ENCODE data around the gene CDH26.

CDH26 gene

DNA sequence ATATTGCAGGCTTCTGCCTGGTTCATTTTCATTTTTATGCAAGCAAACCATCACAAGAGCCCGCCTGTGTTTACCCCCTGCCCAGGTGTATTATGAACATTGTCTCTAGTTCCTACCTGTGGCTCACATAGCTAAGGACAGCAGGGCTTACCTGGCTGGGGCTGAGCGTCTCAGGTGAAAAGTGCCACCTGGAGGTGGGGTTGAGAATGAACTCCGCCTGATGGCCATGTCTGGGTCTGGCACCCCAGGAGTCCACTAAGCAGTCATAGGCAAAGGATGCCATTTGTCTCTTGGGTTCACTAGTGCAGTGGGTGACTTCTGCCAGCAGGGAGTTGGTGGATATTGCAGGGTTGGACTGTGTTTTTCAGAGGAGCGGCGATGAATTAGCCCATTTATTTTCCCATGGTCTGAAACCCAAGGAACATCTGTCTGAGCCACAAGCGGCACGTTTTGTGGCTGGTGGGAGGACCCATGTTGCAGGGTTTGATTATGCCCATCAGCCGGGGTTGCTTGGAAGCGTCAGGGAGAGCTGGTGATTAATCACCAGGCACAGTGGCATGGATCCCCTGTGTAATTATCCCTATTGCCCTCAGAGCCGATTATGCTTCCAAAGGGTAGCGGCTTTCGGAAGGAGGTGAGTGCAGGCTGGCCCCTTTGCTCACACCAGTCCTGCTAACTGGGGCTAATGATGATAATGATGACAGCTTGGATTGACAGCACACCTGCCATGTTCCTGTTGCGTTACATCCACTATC lies 92.1 kb downstream of the CDH26 start:
- FAIRE-seq, result no peak

DNA sequence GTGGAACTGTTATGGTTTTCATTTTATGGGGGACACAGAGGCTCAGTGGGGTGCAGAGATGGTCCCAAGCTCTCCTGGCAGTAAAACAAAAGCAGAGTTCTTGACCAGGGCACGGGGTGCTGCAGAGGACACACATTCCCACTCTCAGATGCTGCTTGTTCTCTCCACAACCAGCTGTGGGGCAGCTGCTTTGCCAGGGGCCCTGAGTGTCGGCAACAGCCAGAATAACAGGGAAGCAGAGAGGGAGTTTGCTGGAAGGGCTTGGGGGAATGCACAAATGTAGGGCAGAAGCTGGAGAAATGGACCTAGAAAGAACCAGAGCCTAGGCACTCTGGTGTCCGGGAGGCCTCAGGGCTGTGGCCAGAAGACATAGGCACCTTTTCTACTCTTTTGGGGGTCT lies 93.7 kb downstream of the CDH26 start:
- FAIRE-seq, result no peak

DNA sequence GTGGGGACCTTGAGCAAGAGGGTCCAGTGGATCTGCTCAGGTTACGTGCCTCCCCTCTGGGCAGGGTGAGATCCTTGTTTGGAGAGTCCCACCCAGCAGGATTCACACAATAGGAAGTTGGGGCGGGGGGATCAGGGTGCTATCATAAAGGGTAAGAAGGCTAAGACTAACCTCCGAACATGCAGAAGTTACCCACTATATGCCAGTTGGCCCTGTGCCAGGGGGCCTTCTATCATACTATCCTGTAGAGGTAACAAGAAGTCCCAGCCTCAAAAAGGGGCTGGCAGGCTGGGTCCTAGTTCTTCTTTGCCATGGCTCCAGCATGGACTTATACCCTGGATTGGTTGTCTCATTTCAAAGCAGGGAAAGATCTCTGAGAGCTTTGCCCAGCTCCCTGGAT lies 94.1 kb downstream of the CDH26 start:
- no peak for FAIRE-seq

DNA sequence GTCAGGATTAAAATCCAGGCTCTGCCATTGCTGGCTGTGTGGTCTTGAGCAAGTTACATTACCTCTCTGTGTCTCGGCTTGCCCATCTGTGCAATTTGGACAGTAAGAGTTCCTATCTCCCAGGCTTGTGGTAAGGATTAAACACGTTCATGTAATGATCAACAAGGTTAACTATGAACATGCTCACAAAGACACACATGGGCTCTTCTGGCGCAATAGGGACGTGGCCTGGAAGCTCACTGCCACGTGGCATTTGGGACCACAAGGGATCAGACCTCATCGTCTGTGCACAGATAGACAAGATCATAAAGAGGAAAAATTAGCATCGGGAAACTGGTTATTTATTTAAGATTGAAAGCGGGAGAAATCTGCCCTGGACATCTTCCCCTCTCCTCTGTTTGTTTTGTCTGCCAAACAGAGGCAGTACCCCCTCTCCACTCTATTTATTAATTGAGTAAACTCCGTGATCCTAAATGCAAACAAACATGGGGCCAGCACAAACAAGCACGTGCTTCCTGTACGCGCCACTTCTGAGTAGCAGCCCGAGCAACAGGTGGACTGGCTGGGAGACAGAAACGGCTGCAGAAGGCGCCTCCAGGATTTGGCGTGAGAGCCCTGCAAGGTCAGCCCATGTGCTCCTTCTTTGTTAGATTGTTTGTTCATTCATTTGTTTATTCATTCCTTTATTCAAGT lies 95.0 kb downstream of the CDH26 start:
- FAIRE-seq, result no peak

DNA sequence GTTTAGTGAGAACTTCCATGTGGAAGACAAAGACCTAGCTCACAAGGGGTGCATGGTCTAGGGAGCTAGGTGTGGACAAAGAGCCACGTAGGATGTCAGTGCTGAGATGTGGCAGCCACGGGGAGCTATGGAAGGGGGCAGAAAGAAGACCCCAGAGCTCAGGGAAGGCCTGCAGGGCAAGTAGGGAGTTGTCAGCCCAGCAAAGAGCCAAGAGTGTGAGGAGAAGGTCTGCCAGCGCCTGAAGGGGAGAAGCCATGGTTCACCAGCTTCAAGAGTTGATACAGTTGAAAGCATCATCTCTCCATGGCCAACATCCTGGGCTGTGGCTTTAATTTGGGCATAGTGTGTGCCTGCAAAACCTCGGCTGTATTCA lies 95.6 kb downstream of the CDH26 start:
- no peak for FAIRE-seq

DNA sequence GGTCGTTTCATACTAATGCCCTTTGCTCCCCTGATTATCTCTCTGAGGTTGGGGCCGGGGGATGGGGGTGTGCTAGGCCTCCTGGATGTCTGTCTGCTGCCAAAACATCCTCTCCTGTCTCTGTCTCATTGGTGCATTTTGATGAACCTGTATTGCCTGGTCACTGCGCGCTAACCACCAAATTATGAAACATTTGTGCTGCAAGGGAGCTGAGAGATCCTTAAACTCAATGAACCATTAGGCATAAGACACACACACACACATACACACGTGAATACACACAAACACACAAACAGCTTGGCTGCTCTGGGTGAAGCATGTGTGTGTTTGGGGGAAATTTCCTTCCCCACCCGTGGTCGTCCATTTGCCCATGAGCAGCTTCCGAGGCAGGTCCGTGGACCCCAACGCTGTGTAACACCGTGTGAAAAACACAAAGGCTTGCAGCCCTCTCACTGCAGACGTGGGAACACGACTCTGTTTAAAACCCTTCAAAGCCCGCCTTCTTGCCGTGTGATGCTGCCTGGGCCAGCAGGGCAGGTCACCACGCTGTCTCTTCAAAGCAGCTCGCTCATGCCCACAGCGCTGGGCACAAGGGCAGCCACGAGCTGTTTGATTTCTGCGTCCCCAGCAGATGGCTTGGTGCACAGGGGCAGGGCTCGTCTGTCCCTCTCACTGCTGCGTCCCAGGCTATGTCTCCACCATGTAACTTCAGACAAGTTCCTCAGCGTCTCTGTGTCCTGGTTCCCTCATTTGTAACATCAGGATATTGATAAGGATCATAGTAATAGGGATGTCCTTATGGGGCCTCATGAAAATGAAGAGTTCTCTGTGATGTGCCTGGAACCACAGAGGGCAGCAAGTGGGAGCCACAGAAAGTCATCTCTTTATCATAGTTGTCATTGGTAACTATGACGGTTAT lies 96.8 kb downstream of the CDH26 start:
- FAIRE-seq, result no peak

DNA sequence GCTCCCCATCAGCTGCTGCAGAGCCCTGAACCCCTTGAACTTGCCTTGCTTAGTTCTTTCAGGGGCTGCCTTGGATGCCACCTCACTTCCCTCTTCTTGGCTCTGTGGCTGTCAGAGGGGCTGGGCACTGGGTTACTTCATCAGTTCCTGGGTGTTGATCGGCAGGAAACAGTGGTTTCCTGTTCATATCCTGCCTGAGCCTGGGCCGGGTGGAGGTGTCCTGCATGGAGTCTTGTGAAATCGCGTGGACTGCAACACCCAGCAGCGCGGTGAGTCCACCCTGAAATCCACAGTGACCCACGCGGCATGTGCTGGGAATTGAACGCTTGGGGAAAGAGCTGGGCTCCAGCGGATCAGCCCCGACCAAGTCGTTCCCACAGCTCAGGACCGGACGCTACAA lies 97.5 kb downstream of the CDH26 start:
- FAIRE-seq, result no peak

DNA sequence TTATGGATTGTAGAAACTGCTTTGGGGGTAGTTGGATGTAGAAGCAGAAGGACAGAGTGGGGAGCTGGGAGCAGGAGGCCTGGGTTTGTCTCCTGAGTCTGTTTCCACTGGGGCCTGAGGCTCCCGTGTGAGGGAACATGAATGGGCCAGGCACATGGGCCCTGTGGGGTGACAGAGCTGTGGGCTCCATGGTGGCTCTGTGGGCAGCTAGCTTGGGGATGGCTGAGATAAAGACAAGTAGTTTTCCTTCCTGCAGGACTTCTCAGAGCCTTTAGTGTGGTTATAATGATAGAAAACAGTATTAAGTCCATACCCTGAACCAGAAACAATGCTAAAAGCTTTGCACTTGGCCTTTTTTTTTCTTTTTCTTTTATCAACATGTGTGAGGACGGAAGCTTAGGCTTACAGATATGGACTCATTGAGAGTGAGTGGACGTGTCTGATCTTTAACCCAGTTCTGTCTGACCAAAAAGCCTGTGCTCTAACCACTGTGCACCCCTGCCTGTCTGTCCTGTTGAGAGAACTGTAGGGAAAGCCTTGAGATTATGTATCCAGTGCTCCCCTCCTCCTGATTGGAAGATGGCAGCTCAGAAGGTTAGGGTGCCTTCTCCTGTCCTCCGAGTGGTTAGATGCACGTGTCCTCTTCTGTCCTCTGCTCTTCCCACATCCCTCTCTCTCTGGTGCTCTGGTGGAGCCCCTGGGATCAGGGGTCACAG lies 98.3 kb downstream of the CDH26 start:
- no peak for FAIRE-seq

DNA sequence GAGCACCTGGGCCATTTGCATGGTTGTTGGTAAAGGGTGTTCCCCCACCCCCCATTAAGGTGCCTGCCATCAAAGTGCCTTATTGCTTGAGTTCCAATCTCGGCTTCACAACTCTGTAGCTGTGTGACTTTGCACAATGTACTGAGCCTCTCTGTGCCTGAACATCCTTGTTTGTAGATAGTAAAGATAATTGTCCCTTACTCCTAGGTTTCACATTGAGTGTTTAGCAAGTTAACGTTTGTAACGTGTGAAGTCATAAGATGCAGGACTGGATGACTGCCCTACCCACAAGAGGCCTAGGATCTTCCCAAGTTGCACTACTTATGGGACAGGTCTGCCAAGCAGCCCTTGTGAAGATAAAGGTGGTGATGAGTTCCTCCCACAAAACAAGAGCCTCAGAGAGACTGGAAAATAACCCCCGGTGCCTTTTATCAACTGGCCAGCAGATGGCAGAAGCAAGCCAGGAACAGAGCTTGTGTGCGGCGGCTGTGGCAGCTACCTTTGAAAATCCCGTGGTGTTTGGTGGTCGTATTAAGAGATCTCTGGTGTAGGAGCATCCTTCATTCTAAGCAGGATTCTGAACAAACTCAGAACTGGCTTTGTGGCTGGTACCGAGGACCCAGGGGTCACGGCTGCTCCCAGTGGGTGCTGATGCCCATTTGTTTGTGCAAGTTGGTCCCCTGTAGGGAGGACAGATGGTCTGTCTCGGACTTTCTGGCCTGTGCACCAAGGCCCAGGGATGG lies 99.1 kb downstream of the CDH26 start:
- no peak for FAIRE-seq

DNA sequence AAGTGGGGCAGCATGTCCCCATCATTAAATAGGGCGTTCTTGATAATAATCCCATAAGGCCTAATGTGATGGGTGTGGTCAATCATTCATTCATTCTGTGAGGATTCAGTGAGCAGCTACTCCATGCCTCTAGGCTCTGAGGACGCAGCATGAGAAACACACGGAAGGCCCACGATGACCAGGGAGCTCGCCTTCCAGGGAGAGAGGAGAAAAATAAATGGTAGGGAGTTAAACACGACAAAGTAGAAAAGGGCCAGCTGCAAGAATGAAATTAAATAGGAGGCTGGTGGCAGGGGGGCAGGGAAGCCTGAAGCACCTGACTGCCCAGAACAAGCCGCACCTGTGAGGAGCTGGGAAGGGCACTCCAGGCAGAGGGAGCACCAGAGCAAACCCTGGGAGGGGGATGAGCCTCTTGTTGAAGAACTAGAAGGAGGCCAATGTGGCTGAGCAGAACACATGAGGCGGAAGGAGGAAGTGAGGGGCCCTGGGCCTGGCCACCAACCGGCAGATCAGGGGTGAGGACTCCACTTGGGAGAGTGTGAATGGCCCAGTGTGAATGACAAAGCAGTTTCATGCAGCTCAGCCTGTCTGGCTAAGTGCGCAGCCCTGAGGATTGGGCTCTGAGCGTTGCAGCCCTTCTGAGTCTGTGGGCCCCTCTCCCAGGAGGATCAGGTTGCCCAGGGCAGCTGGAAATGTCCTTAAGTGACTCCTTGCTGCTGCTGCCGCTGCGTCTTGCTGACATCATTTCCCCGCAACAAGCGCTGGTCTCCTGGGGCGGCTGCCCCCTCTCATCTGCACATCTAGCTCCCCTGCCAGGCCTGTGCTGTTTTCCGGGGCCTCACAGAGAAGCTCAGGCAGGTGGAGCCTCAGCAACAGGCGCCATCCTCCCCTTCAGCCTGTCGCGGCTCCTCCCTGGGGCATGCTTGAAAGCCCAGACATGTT lies 99.9 kb downstream of the CDH26 start:
- no peak for FAIRE-seq

DNA sequence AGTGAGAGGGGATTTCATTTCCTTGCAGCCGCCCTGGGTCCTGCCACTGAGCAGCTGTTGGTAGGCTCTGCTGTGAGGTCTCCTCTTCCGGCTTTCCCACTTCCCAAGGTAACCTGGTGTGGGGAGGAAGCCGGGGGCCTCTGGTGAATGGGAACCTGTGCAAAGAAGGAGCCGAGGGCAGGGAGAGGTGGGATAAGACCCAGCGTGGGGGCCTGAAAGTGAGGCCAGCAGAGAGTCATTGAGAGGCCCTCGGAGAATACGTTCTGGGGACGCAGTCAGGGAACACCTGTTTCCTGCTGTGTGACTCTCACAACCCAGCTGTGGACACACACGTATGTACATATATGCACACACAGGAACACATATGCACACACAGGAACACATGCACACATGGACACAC lies 100.7 kb downstream of the CDH26 start:
- no peak for FAIRE-seq

DNA sequence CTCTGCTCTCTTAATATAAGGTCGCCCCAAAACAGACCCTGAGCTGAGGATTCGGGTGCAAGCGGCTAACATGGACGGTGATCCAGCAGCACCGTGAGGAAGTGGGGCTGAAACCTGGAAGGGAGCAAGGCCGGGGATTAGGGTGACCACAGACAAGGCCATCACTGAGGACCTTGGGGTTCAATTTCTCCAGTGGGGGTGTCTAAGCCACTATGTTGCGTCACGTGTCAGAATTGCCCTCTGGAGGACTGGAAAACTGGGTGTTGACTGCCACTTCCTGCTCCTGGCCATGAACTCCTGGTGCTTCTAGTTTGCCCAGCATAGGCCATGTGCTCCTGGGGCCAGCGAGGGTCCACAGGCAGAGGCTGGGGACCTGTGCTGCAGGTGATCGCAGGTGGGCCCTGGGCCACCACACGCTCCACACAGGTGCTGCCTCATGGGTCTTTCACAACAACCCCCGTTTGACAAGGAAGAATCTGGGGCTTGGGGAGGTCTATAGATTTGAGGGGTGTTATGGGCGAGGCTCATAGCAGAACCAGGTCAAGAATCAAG lies 101.9 kb downstream of the CDH26 start:
- FAIRE-seq, result no peak

DNA sequence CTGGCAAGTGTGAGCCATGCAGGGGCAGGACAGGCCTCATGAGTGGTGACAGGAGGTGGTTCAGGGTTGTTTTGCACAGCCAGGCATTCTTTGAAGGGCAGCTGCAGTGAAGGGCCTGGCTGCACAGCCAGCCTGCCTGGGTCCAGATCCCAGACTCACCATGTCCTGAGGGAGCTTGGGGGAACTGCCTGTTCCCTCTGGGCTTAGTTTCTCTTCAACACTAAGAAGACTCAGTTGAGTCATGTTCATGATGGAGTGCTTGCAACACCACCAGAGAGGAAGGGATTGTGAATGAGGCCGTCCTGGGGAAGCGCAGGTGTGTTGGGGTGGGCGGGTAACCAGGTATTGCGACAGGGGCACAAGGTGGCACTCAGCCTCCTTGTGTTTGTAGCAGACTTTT lies 102.4 kb downstream of the CDH26 start:
- no peak for FAIRE-seq

DNA sequence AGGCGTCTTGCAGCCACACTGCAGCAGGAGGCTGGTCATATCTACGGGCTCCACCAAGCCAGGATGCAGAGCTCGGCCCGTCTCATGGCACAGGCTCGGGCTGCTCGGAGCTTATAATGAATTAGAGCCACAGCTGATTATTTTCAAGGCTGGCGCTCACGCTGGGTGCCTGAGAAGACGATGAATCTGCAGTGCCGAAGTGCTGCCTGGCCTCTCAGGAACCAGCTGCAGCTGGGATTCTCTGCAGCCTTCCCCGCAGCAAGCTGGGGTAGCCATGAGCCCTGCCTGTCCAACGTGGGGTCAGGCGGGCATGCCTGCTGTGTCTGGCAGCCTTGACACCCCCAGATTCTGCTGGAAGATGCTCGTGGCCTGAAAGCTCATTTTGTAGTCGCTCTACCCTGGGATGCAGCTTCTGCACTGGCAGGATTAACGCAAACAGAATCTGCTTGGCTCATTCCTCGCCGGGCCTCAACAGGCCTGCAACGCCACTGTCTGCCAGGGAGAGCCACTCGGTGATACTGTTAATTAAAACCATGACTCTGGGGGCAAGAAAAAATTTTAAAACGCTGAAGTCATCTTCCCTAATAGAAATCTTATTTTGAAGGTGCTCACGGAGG lies 104.3 kb downstream of the CDH26 start:
- FAIRE-seq, result no peak

DNA sequence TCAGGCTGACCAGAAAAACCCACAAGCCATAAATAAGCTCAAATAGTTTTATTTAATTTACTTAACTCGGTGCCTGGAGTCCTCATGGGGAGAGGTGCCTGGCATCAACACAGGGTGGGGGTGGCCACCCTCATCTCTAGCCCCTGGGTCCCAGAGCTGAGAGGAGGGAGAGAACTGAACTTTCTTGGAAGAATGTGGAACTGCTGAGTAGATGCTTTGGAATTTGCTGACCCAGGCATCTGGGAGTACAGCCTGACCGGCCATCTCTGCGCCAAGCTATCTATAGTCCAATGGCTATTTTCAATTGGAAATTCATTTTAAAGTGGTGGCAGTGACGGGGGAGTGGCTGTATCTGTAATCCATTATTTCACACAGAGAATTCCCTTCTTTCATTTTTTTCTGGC lies 104.8 kb downstream of the CDH26 start:
- no peak for FAIRE-seq

DNA sequence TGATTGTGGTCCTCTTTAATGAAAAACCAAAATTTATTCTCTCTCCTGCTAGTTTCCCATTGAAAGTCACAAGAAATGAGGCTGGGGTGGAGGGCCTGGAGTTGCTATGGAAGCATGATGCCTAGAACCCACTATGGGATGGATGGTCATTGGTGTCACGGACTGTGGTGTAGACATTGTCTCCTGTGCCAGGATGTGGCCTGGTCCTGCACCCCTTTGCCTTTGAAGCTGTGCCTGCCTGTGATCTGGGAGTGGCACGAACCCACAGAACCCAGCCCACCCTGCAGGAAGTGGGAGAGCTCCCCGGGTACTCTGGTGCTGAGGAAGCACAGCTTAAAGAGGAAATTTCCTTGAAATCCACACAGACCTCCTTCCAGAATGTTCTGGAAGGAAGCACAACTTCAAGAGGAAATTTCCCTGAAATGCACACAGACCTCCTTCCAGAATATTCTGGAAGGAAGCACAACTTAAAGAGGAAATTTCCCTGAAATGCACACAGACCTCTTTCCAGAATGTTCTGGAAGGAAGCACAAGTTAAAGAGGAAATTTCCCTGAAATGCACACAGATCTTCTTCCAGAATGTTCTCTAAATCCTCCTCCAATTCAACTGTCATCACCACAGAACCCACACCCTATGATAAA lies 105.6 kb downstream of the CDH26 start:
- FAIRE-seq, result no peak
